ENCODE results near the gene SH3PXD2A.

GRCh38 chr10:103548006-103548405 lies 307.4 kb downstream of the SH3PXD2A start:
- no peak for TF ChIP-seq GATA3 (IDR thresholded peaks at IDR 0.05; ENCODE audit: low read depth, low read length)
- TF ChIP-seq GATA2 (IDR thresholded peaks at IDR 0.05; ENCODE audit: low read depth, low read length) = no peak

All from SH-SY5Y (cell line).